A673 (cell line): ENCODE results near the gene NGLY1.

Experiments used
- EZH2 ChIP-seq: fragments of 200-600 bp; sonication (generic); IDR thresholded peaks from 2 replicates; pipeline ENCODE4 v1.6.1; 2017; ENCODE audit warnings: borderline replicate concordance, low read depth, mild to moderate bottlenecking, mixed read lengths, antibody characterized with exemption, low read length; ENCODE audit not compliant: poor library complexity, severe bottlenecking
- TF ChIP-seq, protein P1 (sequence below): fragments of 300-800, 200-600 bp; sonication (generic); conservative IDR thresholded peaks from 2 replicates; pipeline ENCODE4 v1.5.1; 2017; ENCODE audit warnings: low read depth, mild to moderate bottlenecking, antibody characterized with exemption, low read length, moderate library complexity, mixed read lengths

- TF ChIP-seq, protein P1, sequence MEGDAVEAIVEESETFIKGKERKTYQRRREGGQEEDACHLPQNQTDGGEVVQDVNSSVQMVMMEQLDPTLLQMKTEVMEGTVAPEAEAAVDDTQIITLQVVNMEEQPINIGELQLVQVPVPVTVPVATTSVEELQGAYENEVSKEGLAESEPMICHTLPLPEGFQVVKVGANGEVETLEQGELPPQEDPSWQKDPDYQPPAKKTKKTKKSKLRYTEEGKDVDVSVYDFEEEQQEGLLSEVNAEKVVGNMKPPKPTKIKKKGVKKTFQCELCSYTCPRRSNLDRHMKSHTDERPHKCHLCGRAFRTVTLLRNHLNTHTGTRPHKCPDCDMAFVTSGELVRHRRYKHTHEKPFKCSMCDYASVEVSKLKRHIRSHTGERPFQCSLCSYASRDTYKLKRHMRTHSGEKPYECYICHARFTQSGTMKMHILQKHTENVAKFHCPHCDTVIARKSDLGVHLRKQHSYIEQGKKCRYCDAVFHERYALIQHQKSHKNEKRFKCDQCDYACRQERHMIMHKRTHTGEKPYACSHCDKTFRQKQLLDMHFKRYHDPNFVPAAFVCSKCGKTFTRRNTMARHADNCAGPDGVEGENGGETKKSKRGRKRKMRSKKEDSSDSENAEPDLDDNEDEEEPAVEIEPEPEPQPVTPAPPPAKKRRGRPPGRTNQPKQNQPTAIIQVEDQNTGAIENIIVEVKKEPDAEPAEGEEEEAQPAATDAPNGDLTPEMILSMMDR: no peak
- no peak for TF ChIP-seq EZH2
Observed at GRCh38 chr3:25677121-25677520, 106.1 kb downstream of the NGLY1 start.
